SW 1271 (cell line): Measurements from ENCODE around the gene SAMD9.
"Not testable (repeated sequence)": the region's sequence is repeated elsewhere in the genome, so short reads cannot be mapped to it uniquely, and the experiment has no call there.

Source experiments
- DNase-seq, 2 experiments: peaks; one replicate each; lab custom pipeline; 2025; lab: John Stamatoyannopoulos, UW

SAMD9 gene

GRCh38 chr7:93120592-93121549 lies 3.1 kb upstream of the SAMD9 start:
- no peak for DNase-seq

GRCh38 chr7:93119191-93119905 lies 1.6 kb upstream of the SAMD9 start:
- peak in 1 of 2 experiments; percentile 14 for DNase-seq

GRCh38 chr7:93117327-93117726 lies 452 bp downstream of the SAMD9 start:
- peak in 1 of 2 experiments; percentile 33 for DNase-seq

- peak in 1 of 2 experiments; percentile 69 for DNase-seq
Measured at GRCh38 chr7:93115796-93116195, 2.0 kb downstream of the SAMD9 start.

GRCh38 chr7:93108003-93108402 lies 9.8 kb downstream of the SAMD9 start:
- no peak for DNase-seq

GRCh38 chr7:93097388-93097787 lies 20.4 kb downstream of the SAMD9 start:
- no peak for DNase-seq

- no peak for DNase-seq
Measured at GRCh38 chr7:93092757-93093370, 24.9 kb downstream of the SAMD9 start.

GRCh38 chr7:93073357-93073756 lies 44.4 kb downstream of the SAMD9 start:
- DNase-seq: not testable (repeated sequence)

GRCh38 chr7:93062599-93062998 lies 55.2 kb downstream of the SAMD9 start:
- DNase-seq: no peak

- no peak for DNase-seq
Measured at GRCh38 chr7:93060865-93061264, 56.9 kb downstream of the SAMD9 start.

GRCh38 chr7:93060025-93060424 lies 57.8 kb downstream of the SAMD9 start:
- DNase-seq: no peak

GRCh38 chr7:93056621-93057020 lies 61.2 kb downstream of the SAMD9 start:
- DNase-seq: not testable (repeated sequence)

GRCh38 chr7:93055543-93056107 lies 62.2 kb downstream of the SAMD9 start:
- peak in 1 of 2 experiments; percentile 74 for DNase-seq

GRCh38 chr7:93054975-93055374 lies 62.8 kb downstream of the SAMD9 start:
- DNase-seq: no peak

- DNase-seq: no peak
Measured at GRCh38 chr7:93053949-93054943, 63.5 kb downstream of the SAMD9 start.

- no peak for DNase-seq
Measured at GRCh38 chr7:93053209-93053948, 64.4 kb downstream of the SAMD9 start.

GRCh38 chr7:93051660-93052059 lies 66.1 kb downstream of the SAMD9 start:
- DNase-seq: no peak
